Prostate gland (tissue), 2 donors: ENCODE results near the gene MICAL1.

Experiments
- CTCF ChIP-seq, 4 experiments: fragments of 200-600 bp in 2 of 4; fragments of 450-650 bp in 2 of 4; sonication (generic) in 2 of 4; IDR thresholded peaks; 1 replicate in 3 of 4; 2 replicates in 1 of 4; pipeline ENCODE4 v1.5.1; 2016 to 2019; ENCODE audit warnings: antibody characterized with exemption in 4 of 4, mild to moderate bottlenecking in 2 of 4, moderate library complexity in 2 of 4
- POLR2A ChIP-seq: fragments of 450-650 bp; IDR thresholded peaks from one replicate; pipeline ENCODE4 v1.6.1; 2016; ENCODE audit warnings: antibody characterized with exemption, mild to moderate bottlenecking
- POLR2AphosphoS5 ChIP-seq: sonication (generic); formaldehyde crosslinking; IDR thresholded peaks from one replicate; pipeline ENCODE4 v1.6.1; 2017; ENCODE audit warnings: antibody characterized with exemption

GRCh38 chr6:109483735-109484057, 28.1 kb upstream of the MICAL1 start:
- TF ChIP-seq CTCF (IDR thresholded peaks at IDR 0.05) (no peak), POLR2A (no peak), POLR2AphosphoS5 (no peak)
